GM23248 (cell line): Measurements from ENCODE around the gene COQ6. TPM values are rescaled to one million over a fixed set of nuclear protein-coding genes. Genes with fewer than 3 reads are reported as not detected.

Experiments
- DNase-seq: peaks from one replicate; pipeline ENCODE4 v3.0.0-alpha.2; 2015
- H2AFZ ChIP-seq: fragments of 200-600 bp; sonication (generic); 2 replicates; pipeline ENCODE4 v1.6.1; 2016; ENCODE audit warnings: antibody characterized with exemption
- H3F3A ChIP-seq: fragments of 200-600 bp; sonication (generic); 2 replicates; pipeline ENCODE4 v1.6.1; 2016; ENCODE audit warnings: mild to moderate bottlenecking, antibody characterized with exemption, mixed run types; ENCODE audit not compliant: insufficient read depth
- H3K27ac ChIP-seq: fragments of 200-600 bp; sonication (generic); 2 replicates; pipeline ENCODE4 v1.5.1; 2016; ENCODE audit warnings: mild to moderate bottlenecking
- H3K27me3 ChIP-seq: fragments of 200-600 bp; sonication (generic); replicated peaks from 2 replicates; pipeline ENCODE4 v1.6.1; 2016; ENCODE audit warnings: mild to moderate bottlenecking; ENCODE audit not compliant: insufficient read depth
- H3K36me3 ChIP-seq: fragments of 200-600 bp; sonication (generic); 2 replicates; pipeline ENCODE4 v1.6.1; 2016; ENCODE audit warnings: low read depth, mild to moderate bottlenecking
- H3K4me1 ChIP-seq: fragments of 200-600 bp; sonication (generic); 2 replicates; pipeline ENCODE4 v1.6.1; 2016; ENCODE audit warnings: mild to moderate bottlenecking; ENCODE audit not compliant: insufficient read depth
- H3K4me2 ChIP-seq: fragments of 200-600 bp; sonication (generic); one replicate; pipeline ENCODE4 v1.6.1; 2016; ENCODE audit warnings: mild to moderate bottlenecking; ENCODE audit not compliant: unreplicated experiment
- H3K4me3 ChIP-seq: fragments of 200-600 bp; sonication (generic); 2 replicates; pipeline ENCODE4 v1.5.1; 2016; ENCODE audit warnings: mild to moderate bottlenecking
- H3K79me2 ChIP-seq: fragments of 200-600 bp; sonication (generic); 2 replicates; pipeline ENCODE4 v1.6.1; 2016; ENCODE audit warnings: mild to moderate bottlenecking; ENCODE audit not compliant: insufficient read depth
- H3K9ac ChIP-seq: fragments of 200-600 bp; sonication (generic); 2 replicates; pipeline ENCODE4 v1.6.1; 2016; ENCODE audit warnings: mild to moderate bottlenecking
- H3K9me2 ChIP-seq: fragments of 200-600 bp; sonication (generic); 2 replicates; pipeline ENCODE4 v1.6.1; 2016; ENCODE audit warnings: mixed run types, mild to moderate bottlenecking, moderate library complexity; ENCODE audit not compliant: insufficient read depth
- H3K9me3 ChIP-seq: fragments of 200-600 bp; sonication (generic); one replicate; pipeline ENCODE4 v1.6.1; 2017; ENCODE audit warnings: low read depth
- H4K20me1 ChIP-seq: fragments of 200-600 bp; sonication (generic); 2 replicates; pipeline ENCODE4 v1.6.0; 2016; ENCODE audit not compliant: insufficient read depth
- EZH2 ChIP-seq: fragments of 200-600 bp; sonication (generic); IDR thresholded peaks from 2 replicates; pipeline ENCODE4 v1.6.1; 2018; ENCODE audit warnings: antibody characterized with exemption, mild to moderate bottlenecking; ENCODE audit not compliant: insufficient read depth, poor library complexity, severe bottlenecking
- EZH2phosphoT487 ChIP-seq: fragments of 200-600 bp; sonication (generic); IDR thresholded peaks from 2 replicates; pipeline ENCODE4 v1.6.1; 2018; ENCODE audit warnings: antibody characterized with exemption, moderate library complexity, mild to moderate bottlenecking, low read depth; ENCODE audit not compliant: insufficient read depth
- WGBS, 2 experiments: methylation state at CpG; one replicate each; pipeline ENCODE4 v1.1.6; 2015 to 2017; ENCODE audit warnings: low lambda C conversion rate in 2 of 2, low coverage in 1 of 2; ENCODE audit errors: missing lambda C conversion rate in 2 of 2; 5-methylcytosine and 5-hydroxymethylcytosine counted together
- in situ Hi-C: fragments of 300-500 bp; cut with MboI; formaldehyde crosslinking; loops from 2 replicates; pipeline ENCODE4 v1.15.0; 2020
- polyA plus RNA-seq: library from polyadenylated mRNA; unstranded; fragments of >200 nt; fragmentation: Nextera tagmentation; extraction: Ambion mirVana; gene quantifications from 2 replicates; pipeline ENCODE4 v1.2.1, GENCODE V29; 2016
- total RNA-seq: library from RNA; depleted of rRNA; stranded (reverse); fragments of >200 nt; shearing (Covaris generic); gene quantifications from 2 replicates; pipeline ENCODE4 v1.2.3, GENCODE V29; 2014

The COQ6 gene
- total and polyA plus RNA-seq, 2 experiments from 2014 or later = 29.4 to 48.0 TPM

DNA sequence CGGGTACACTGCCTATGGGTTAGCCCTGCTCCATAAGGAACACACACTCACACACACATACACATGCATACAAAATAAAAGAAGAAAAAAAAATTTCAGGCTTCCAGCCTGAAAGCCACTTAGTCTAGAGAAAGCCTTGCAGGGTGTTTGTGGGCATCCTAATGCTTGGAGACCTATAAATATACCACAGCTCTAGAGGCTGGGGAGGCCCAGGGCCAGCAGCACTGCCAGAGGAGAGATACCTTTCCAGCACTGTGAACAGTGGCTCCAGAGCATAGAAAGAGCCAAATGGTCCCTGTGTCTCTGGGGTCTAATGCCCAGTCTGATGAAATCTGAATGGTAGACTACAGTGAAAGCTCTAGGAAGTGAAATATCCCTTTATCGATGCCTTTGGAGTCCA lies 13.1 kb upstream of the COQ6 start:
- H3K4me2 ChIP-seq = no peak overlapping the region
- peaks cover 35% of the 10 kb centered on the region for H3K36me3 ChIP-seq
- TF ChIP-seq EZH2 = no peak
- TF ChIP-seq EZH2phosphoT487 = no peak
- H3K4me3 ChIP-seq = no peak overlapping the region
- no peak overlapping the region for H2AFZ ChIP-seq
- in situ Hi-C loops = no loop called here
- peaks cover 21% of the 10 kb centered on the region for H3F3A ChIP-seq
- no peaks in the 10 kb centered on the region for H4K20me1 ChIP-seq
- H3K27me3 ChIP-seq = no peaks in the 10 kb centered on the region
- WGBS, 2 experiments = 96 to 100% methylated on average over 2 of the region's 2 CpGs
- no peaks in the 10 kb centered on the region for H3K9me3 ChIP-seq
- no peaks in the 10 kb centered on the region for H3K9me2 ChIP-seq
- H3K4me1 ChIP-seq = no peaks in the 10 kb centered on the region
- H3K79me2 ChIP-seq = no peaks in the 10 kb centered on the region
- no peak for DNase-seq
- H3K27ac ChIP-seq = no peak overlapping the region
- H3K9ac ChIP-seq = no peak overlapping the region

- Histone ChIP-seq H3K9me2 (no peaks in the 10 kb centered on the region), H3K9me3 (no peaks in the 10 kb centered on the region), H3K27ac (no peak overlapping the region), H3K9ac (no peak overlapping the region), H3K79me2 (no peaks in the 10 kb centered on the region), H3K4me1 (peaks cover 12% of the 10 kb centered on the region), H3K36me3 (no peaks in the 10 kb centered on the region), H2AFZ (no peak overlapping the region), H3K4me2 (no peak overlapping the region), H3K4me3 (no peak overlapping the region), H3F3A (peaks cover 20% of the 10 kb centered on the region), H4K20me1 (no peaks in the 10 kb centered on the region), H3K27me3 (no peaks in the 10 kb centered on the region)
- 99% methylated on average over 7 of the region's 7 CpGs for WGBS, 2 experiments
- no peak for DNase-seq
- TF ChIP-seq EZH2 = no peak
- no peak for TF ChIP-seq EZH2phosphoT487
- in situ Hi-C loops = no loop called here
These were observed 7.9 kb upstream of the COQ6 start for GRCh38 chr14:73942180-73942579.

DNA sequence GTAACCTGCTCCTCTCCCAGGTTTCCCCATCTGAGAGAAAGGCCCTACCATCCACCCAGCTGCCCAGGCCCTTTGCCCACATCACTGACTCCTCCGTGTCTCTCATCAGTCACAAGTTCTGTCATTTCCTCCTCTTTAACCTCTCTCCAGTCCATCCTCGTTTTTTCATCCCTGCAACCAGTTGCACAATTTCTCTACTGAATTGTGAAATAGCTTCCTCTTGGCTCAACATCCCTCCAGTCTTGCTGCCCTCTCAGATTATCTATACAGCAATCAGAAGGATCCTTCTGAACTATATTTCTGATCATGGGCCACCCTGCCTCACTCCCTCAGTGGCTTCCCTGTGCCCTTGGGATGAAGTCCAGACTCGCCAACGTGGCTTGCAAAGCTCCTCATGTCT lies 7.0 kb upstream of the COQ6 start:
- Histone ChIP-seq H3K9me2 (no peaks in the 10 kb centered on the region), H3K4me2 (peak overlapping the region; percentile 12), H3F3A (peaks cover 20% of the 10 kb centered on the region), H3K27ac (peak overlapping the region; percentile 51), H3K4me1 (peaks cover 12% of the 10 kb centered on the region), H2AFZ (peak overlapping the region; percentile 0; the same call in 1 of the 2 replicates), H3K9ac (0 out of 2 replicates have a peak overlapping the region, but pooled peaks have one; percentile 8), H4K20me1 (no peaks in the 10 kb centered on the region), H3K4me3 (no peak overlapping the region), H3K9me3 (no peaks in the 10 kb centered on the region), H3K27me3 (no peaks in the 10 kb centered on the region), H3K36me3 (no peaks in the 10 kb centered on the region), H3K79me2 (no peaks in the 10 kb centered on the region)
- in situ Hi-C loops = no loop called here
- peak; percentile 87 for DNase-seq
- WGBS, 2 experiments = 9 to 11% methylated on average over 4 of the region's 4 CpGs
- TF ChIP-seq EZH2phosphoT487 (no peak), EZH2 (no peak)

- no peak overlapping the region for H3K4me3 ChIP-seq
- no peak overlapping the region for H3K4me2 ChIP-seq
- DNase-seq = no peak
- no peaks in the 10 kb centered on the region for H4K20me1 ChIP-seq
- no peak overlapping the region for H3K27ac ChIP-seq
- 94 to 99% methylated on average over 17 of the region's 17 CpGs for WGBS, 2 experiments
- no peak for TF ChIP-seq EZH2
- TF ChIP-seq EZH2phosphoT487 = no peak
- no peaks in the 10 kb centered on the region for H3K27me3 ChIP-seq
- H3K9me2 ChIP-seq = no peaks in the 10 kb centered on the region
- H3K9ac ChIP-seq = no peak overlapping the region
- peaks cover 20% of the 10 kb centered on the region for H3F3A ChIP-seq
- peaks cover 16% of the 10 kb centered on the region for H3K4me1 ChIP-seq
- peaks cover 11% of the 10 kb centered on the region for H3K79me2 ChIP-seq
- no peaks in the 10 kb centered on the region for H3K36me3 ChIP-seq
- in situ Hi-C loops = no loop called here
- H3K9me3 ChIP-seq = no peaks in the 10 kb centered on the region
- no peak overlapping the region for H2AFZ ChIP-seq
These were observed 5.5 kb upstream of the COQ6 start for GRCh38 chr14:73944432-73945158.
